Stimulated activated CD4-positive, alpha-beta T cell treated with anti-CD3 and anti-CD28 coated beads, Interleukin-15, amount 100 ng/mL, for 24 hours (primary cell): Measurements from ENCODE around the gene MC3R.

Experiments used
- DNase-seq: peaks from one replicate; pipeline ENCODE4 v3.0.0-alpha.2; 2020

Gene MC3R

DNA sequence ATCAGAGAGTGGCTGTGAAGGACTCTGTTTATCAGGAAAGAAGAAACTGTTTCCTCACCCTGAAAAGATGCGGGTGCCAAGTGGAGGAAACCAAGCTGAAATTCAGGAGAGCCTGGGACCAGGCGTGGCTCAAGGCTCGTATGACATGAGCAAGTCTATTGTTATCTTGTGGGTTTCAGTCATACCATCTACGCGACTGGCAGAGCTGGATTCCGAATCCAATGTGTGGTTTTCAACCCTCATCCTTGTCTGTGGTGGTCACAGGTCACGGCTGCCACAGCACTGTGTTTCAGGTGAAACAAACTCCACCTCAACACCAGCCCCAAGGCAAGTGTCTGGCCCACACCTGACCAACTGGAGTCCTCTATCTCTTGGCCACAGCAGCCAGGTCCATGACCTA lies 9.1 kb downstream of the MC3R start:
- no peak for DNase-seq

DNA sequence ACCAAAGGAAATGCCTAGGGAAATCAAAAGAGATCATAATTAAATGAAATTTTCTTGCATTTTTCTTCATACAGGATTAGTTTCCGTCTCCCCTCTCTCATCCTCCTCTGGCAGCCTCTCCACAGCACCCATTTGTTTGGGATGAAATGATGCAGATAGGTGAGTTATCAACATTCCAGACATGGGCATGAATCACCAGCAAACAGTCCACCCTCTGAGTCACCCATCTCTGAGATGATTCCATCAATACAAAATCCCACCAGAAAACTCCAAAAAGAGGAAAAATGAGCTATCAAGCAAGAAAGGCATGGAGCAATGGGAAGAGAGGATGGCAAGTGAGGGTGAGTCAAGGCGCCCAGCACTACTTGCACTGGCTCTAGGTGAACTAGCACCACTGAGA lies 11.4 kb downstream of the MC3R start:
- DNase-seq = no peak

DNA sequence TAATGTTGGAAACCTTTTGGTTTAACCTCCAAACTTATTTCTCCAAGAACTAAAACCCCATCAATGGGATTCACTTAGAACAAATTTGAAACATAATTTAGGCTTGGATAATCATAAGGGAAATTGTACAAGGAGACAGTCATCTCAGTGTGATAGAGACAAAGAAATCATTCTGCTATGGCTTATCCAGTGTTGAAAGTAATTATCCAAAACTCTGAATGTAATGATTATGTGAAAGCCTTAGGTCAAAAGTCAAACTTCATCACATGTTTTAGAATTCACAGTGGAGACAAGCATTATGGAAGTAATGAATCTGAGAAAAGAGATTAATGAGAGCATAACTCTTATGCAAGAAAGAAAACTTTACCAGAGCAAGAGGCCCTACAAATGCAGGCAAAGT lies 20.0 kb downstream of the MC3R start:
- DNase-seq = no peak

DNA sequence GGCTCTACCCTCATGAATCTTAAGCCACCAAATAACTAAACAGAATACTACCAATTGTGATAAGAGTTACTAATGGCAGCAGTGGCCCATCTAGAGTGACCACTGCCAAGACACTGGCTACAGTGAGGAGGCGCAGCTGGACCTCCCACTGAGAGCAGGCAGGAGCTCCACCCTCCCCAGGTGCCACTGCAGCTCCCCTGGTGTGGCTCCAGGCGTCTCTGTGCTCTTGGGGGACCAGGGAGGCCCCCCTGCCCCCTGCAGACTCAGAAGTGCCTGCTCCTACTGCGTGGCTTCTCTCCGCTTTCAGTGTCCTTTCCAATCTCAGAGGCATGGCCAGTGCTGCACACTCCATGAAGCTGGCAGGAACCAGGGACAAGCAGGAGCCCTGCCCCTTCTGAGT lies 23.4 kb downstream of the MC3R start:
- no peak for DNase-seq

DNA sequence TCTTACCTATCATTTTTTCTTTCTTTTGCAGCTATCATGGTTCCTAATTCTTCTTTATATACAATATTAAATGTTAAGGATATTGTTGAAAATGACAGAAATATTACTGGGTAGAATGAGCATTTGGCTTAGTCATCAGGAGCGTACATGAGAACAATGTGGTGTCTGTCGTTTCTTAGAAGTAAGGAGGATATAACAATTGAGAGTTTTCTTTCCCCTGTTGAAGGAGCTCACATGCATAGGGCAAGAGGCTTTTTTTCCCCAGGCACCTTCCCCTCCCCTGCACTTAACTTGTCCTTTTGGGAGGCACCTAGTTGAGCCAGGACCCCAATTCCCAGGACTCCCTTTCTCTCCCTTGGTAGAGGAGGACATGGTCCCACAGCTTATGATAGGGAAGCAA lies 25.0 kb downstream of the MC3R start:
- no peak for DNase-seq

DNA sequence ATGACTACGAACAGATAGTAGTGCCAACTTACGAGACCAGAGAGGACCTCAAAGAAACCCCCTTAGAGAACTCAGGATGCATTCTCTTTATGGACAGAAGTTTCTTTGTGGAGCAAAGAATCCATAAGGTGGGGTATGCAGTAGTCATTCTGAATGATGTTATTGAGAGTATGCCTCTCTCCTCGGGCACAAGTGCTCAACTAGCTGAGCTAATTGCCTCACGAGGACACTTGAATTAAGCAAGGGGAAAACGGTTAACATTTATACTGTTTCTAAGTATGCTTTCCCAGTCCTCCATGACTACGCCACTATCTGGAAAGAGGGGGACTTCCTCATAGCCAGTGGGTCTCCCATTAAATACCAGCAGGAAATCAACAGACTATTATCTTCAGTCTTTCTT lies 25.6 kb downstream of the MC3R start:
- no peak for DNase-seq

DNA sequence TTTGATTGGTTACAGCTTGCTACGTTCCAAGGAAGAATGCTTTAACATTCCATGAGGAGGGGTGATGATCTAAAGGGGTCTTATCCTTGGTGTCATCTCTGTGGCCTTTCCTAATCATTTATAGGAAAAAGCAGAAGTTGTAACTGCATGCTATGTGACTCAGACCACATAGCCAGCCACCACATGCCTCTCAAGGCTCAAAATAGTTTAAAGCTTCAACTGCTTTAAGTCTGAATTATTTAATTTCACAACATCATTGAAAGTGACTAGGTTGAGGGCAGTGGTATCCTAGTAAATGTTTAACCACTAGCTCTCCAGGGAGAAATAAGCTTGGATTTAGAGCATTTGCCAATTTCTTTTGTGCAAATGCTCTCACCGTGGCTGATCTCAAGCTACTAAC lies 29.7 kb downstream of the MC3R start:
- no peak for DNase-seq

DNA sequence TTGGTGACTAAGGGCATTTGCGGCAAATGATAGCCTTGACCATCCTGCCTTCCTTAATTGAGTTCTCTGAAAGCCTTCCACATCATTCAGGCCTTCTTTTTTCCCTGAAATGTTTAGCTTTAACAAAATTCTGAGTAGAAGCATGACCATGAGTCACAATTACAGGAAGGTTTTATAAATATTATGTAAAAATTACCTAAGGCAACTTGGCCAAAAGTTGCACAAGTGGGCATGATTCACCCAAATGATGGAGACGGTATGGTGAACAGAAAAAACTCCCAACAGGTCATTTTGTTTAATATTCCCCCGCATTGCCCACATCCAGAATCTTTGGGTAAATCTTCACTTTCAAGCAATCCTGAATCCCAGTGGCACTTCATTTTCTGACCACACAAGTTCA lies 37.0 kb downstream of the MC3R start:
- DNase-seq = no peak

DNA sequence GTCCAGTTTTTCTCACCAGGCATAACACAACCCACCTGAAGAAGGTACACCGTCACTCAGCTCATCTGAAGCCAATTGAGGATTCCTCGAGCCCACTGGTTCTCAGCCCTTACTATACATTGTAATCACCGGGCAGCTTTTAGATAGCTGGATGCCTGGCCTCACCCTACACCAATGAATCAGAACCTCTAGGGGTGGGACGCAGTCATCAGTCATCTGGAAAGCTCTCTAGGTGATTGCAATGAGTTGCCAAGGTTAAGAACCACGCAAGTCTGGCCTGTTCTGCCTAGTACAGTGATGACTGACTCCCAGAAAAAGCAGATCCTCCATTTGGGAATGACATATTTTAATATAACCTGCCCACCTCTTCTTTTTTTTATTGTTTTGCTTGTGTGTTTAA lies 41.1 kb downstream of the MC3R start:
- no peak for DNase-seq

DNA sequence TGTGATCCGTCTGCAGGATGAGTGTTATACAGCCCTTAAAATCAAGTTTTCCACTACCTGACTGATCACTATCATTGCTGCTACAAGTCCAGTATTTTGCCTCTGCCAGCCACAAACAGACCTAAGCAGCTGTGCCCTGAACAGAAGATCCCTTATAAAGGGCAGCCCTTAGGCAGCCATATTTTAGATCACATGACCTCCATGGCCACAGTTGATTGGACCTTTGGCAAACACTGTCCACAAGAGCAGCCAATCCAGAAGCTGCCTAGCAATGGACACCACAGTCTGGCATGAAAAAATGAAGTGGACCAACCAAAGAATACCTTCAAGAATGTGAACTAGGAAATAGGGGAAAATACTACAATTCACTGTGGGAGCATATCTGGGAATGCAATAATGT lies 50.8 kb downstream of the MC3R start:
- DNase-seq = no peak
